Uterus (tissue), 2 donors: ENCODE data around the gene FEM1C.

Experiments used
- CTCF ChIP-seq, 4 experiments: fragments of 200-600 bp in 2 of 4; fragments of 450-650 bp in 2 of 4; sonication (generic) in 2 of 4; IDR thresholded peaks; one replicate each; pipeline ENCODE4 v1.5.1; 2016 to 2019; ENCODE audit warnings: antibody characterized with exemption in 4 of 4, mild to moderate bottlenecking in 2 of 4, moderate library complexity in 1 of 4
- POLR2A ChIP-seq, 2 donors: fragments of 450-650 bp; IDR thresholded peaks; one replicate each; pipeline ENCODE4 v1.6.1; 2016; ENCODE audit warnings: antibody characterized with exemption in 2 of 2, mild to moderate bottlenecking in 1 of 2, moderate library complexity in 1 of 2

- no peak for TF ChIP-seq POLR2A (IDR thresholded peaks at IDR 0.05)
- TF ChIP-seq CTCF (IDR thresholded peaks at IDR 0.05) = no peak
Measured at GRCh38 chr5:115472271-115473025, 72.1 kb downstream of the FEM1C start.
